ENCODE results near the gene HSBP1. TPM values are rescaled to one million over a fixed set of nuclear protein-coding genes. Genes with fewer than 3 reads are reported as not detected.

The HSBP1 gene
- total RNA-seq (2021; fragmentation: NEBNext Ultra II Directional; extraction: Animal tissue kit (Norgen Biotek cat#: 25700)) (216 and 219 TPM in 2 replicates), polyA plus RNA-seq (2011; rRNA removed) (56.3 and 78.4 TPM in 2 replicates), polyA minus RNA-seq (2011; rRNA and poly(A)+ RNA removed) (108 and 137 TPM in 2 replicates)
- 125 TPM for polyA plus RNA-seq (2011; cell fraction: cytosol; rRNA removed)
- 96.5 TPM for polyA plus RNA-seq (2011; cell fraction: nucleus; rRNA removed)
- 163 to 277 TPM (median 180 TPM) in 4 replicates for polyA plus RNA-seq (2012, experiment 1 of 2)
- polyA plus RNA-seq (2012, experiment 2 of 2): 12.1 TPM
- polyA plus RNA-seq (2013, experiment 1 of 2): 209 TPM
- polyA plus RNA-seq (2013, experiment 2 of 2): 210 TPM
- polyA minus RNA-seq (2011; cell fraction: cytosol; rRNA and poly(A)+ RNA removed): 50.3 TPM
- polyA minus RNA-seq (2011; cell fraction: nucleus; rRNA and poly(A)+ RNA removed): 39.2 TPM
- long read RNA-seq, experiment 1, full-length matches to known transcripts: 168 of 198 reads
- long read RNA-seq, experiment 1, partial matches to known transcripts: 4 of 198 reads
- long read RNA-seq, experiment 1, other reads (novel, unspliced or antisense): 26 of 198 reads
- long read RNA-seq, experiment 2, full-length matches to known transcripts: 284 of 293 reads
- long read RNA-seq, experiment 2, partial matches to known transcripts: 3 of 293 reads
- long read RNA-seq, experiment 2, other reads (novel, unspliced or antisense): 6 of 293 reads

DNA sequence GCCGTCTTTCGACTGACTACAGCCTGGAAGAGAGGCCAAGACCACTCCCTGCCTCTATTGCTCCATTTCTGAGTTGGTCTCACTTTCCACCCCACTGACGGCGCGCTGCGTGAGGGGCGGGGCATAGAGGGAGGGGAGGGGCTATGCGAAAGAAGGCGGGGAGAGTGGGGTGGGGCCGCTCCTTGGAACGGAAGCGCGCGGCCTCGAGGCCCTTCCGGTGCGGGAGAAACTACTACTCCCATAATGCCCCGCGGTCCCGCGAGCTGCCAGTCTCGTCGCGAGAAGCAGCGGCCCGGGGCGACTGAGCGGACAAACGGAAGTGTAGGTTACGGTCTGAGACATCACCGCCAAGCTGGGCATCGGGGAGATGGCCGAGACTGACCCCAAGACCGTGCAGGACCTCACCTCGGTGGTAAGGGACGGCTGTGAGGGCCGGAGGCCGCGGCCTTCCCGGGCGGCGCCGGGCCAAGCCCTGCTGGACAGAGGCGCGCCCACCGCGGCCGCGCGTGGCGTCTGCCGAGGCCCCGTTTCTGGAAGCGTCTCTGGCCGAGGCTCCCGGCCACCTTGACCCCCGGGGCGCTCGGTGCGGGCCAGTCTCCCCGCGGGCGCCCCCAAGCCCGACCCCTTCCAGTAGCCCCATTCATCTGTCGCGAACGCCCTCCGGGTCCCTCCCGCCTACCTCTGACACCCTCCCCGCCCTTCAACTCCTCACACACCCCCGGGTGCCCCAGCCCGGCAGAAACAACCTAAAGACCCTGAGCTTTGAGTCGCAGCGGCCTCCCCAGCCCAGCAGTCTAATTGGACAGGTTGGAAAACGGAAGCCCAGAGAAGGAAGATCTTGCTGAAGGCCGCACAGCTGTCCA lies at the start of gene HSBP1:
Gene HSBP1 (plus strand): TSS at position 269 of the 863 bp plus-strand sequence. CDS start 99 bp downstream, at position 368.
- Histone ChIP-seq H3K27ac (ENCODE audit: low read depth, low read length) (peak within 1 kb of the TSS; percentile 67), H3K18ac (ENCODE audit: extremely low read depth, low read length) (peak within 1 kb of the TSS; percentile 90), H3K23me2 (ENCODE audit: low read depth, low read length) (peaks cover 5% of the 10 kb centered on the region), H4K5ac (ENCODE audit: insufficient read length, low read depth, low read length) (peak within 1 kb of the TSS; percentile 65), H3K23ac (ENCODE audit: insufficient read length) (no peak within 1 kb of the TSS), H3K56ac (replicated peaks; ENCODE audit: insufficient read length, low read depth, low read length) (no peak within 1 kb of the TSS), H4K91ac (replicated peaks; ENCODE audit: insufficient read length, low read length) (no peak within 1 kb of the TSS), H3K4ac (replicated peaks; ENCODE audit: insufficient read length, low read depth, low read length) (no peak within 1 kb of the TSS), H2BK5ac (ENCODE audit: low read depth, low read length) (no peak within 1 kb of the TSS), H2BK120ac (replicated peaks; ENCODE audit: low read depth, low read length) (no peak within 1 kb of the TSS), H2AK5ac (ENCODE audit: low read depth, low read length) (peak within 1 kb of the TSS; percentile 43; the same call in 1 of the 2 replicates), H2BK15ac (ENCODE audit: low read length) (no peak within 1 kb of the TSS; the same call in 1 of the 2 replicates), H3K4me1 (replicated peaks in 1 of 4; ENCODE audit: control insufficient read depth in 3 of 4, insufficient read depth in 4 of 4, low read length in 3 of 4) (peaks cover 4 to 12% (median 10%) of the 10 kb centered on the region in 4 experiments), H4K8ac (ENCODE audit: extremely low read depth, insufficient read depth, low read length) (peak within 1 kb of the TSS; percentile 95), H3K79me2 (ENCODE audit: control insufficient read depth in 1 of 2, insufficient read depth in 2 of 2, low read length in 2 of 2) (peaks cover 6 to 30% of the 10 kb centered on the region in 2 experiments), H3K4me2 (ENCODE audit: insufficient read depth in 1 of 2, low read depth in 2 of 2, low read length in 2 of 2) (peak within 1 kb of the TSS; percentile 82 to 100), H3K36me3 (ENCODE audit: control insufficient read depth in 2 of 4, insufficient read depth in 4 of 4, low read length in 3 of 4) (peaks cover 0 to 17% (median 2%) of the 10 kb centered on the region in 4 experiments; a peak in 4 of 8 replicates), H3K9ac (replicated peaks in 1 of 4; ENCODE audit: extremely low read depth in 1 of 4, low read depth in 3 of 4, low read length in 3 of 4) (peak within 1 kb of the TSS; percentile 73 to 85 (median 82)), H2AFZ (ENCODE audit: low read length) (peak within 1 kb of the TSS; percentile 90), H3K14ac (ENCODE audit: insufficient read length) (no peak within 1 kb of the TSS), H3K4me3 (ENCODE audit: extremely low read depth in 1 of 4, insufficient read depth in 2 of 4, low read depth in 3 of 4, low read length in 4 of 4) (peak within 1 kb of the TSS; percentile 87 to 96 (median 94)), H3K9me3 (ENCODE audit: insufficient read depth in 2 of 2, low read depth in 1 of 2, low read length in 1 of 2) (no peaks in the 10 kb centered on the region), H3K79me1 (ENCODE audit: low read depth, low read length) (peaks cover 6% of the 10 kb centered on the region), H3K27me3 (replicated peaks in 1 of 4; ENCODE audit: control insufficient read depth in 3 of 4, extremely low read depth in 1 of 4, insufficient read depth in 3 of 4, low read length in 3 of 4) (no peaks in the 10 kb centered on the region; a peak in 1 of 7 replicates), H2BK20ac (ENCODE audit: low read length) (no peak within 1 kb of the TSS), H4K20me1 (replicated peaks in 1 of 2; ENCODE audit: control insufficient read depth in 1 of 2, insufficient read depth in 2 of 2, low read length in 2 of 2) (peaks cover 0 to 4% of the 10 kb centered on the region in 2 experiments), H2BK12ac (ENCODE audit: low read depth, low read length) (peak within 1 kb of the TSS; percentile 86; the same call in 1 of the 2 replicates)
- 1% methylated on average over 36 of the region's 76 CpGs; no CpG with 5 or more reads in 1 of the 2 experiments for WGBS, 2 experiments (ENCODE audit: extremely low coverage in 1 of 2, insufficient coverage in 1 of 2, insufficient read length in 1 of 2, insufficient replicate concordance in 2 of 2, low coverage in 1 of 2, low lambda C conversion rate in 2 of 2, missing lambda C conversion rate in 1 of 2)
- ChIA-PET CTCF (ENCODE audit: partially characterized antibody) (interaction anchor here (0.6 kb wide), 1 partner anchor 197 kb away, joined by 4 read pairs; no protein-coding TSS in a partner anchor), POLR2A (ENCODE audit: partially characterized antibody) (interaction anchor here (0.7 to 0.9 kb wide), 2 partner anchors 17 to 32 kb away, joined by 3 read pairs; no protein-coding TSS in a partner anchor)
- DNase-seq (ENCODE audit: low read depth in 1 of 2, low spot score in 2 of 2): peak; percentile 76 to 96
- FAIRE-seq: no peak
- no peak for TF ChIP-seq E2F6 (IDR thresholded peaks at IDR 0.05)
- TF ChIP-seq BRCA1 (IDR thresholded peaks at IDR 0.05; ENCODE audit: low read depth, low read length): peak; percentile 91
- no peak for TF ChIP-seq EP300 (IDR thresholded peaks at IDR 0.05; ENCODE audit: borderline replicate concordance in 1 of 2, low read depth in 2 of 2, low read length in 2 of 2)
- peak; percentile 69 for TF ChIP-seq SIX5 (IDR thresholded peaks at IDR 0.05; ENCODE audit: low read depth, low read length)
- no peak for TF ChIP-seq BACH1 (IDR thresholded peaks at IDR 0.05; ENCODE audit: low read length)
- TF ChIP-seq GTF2F1 (IDR thresholded peaks at IDR 0.05; ENCODE audit: borderline replicate concordance, low read depth, low read length): no peak
- no peak for TF ChIP-seq FOSL1 (IDR thresholded peaks at IDR 0.05; ENCODE audit: insufficient read depth, low read depth, low read length)

Measured in H1 (cell line).